ENCODE measurements around the gene ITM2C. TPM values are rescaled to one million over a fixed set of nuclear protein-coding genes. Genes with fewer than 3 reads are reported as not detected.

Gene ITM2C
- total and polyA plus RNA-seq, 2 of the 8 experiments (the other 6 are each of a cell fraction or from before 2014, with no cell fraction given), result 362 to 742 TPM

DNA sequence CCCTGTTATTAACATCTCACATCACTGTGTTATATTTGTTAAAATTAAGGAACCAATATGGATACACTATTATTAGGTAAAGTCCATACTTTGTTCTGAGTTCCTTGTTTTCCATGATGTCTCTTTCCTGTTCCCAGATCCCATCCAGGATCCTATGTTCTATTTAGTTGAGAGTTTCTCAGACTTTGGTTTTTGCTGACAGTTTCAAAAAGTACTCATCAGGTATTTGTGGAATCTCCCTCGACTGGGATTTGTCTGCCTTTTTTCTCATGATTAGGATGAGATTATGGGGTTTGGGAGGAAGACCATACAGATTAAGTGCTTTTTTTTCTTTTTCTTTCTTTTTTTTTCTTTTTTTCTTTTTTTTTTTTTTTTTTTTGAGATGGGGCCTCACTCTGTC, 39.4 kb upstream of the ITM2C start:
- Histone ChIP-seq H3K79me2 (ENCODE audit: control insufficient read depth in 1 of 2, insufficient read depth in 2 of 2, low read length in 2 of 2) (no peaks in the 10 kb centered on the region), H2BK15ac (ENCODE audit: low read length) (no peak overlapping the region), H3K56ac (replicated peaks; ENCODE audit: insufficient read length, low read depth, low read length) (no peak overlapping the region), H3K4me1 (replicated peaks in 1 of 4; ENCODE audit: control insufficient read depth in 3 of 4, insufficient read depth in 4 of 4, low read length in 3 of 4) (peaks cover 0 to 5% (median 2%) of the 10 kb centered on the region in 4 experiments; a peak in 4 of 7 replicates), H3K27ac (ENCODE audit: low read depth, low read length) (no peak overlapping the region), H3K36me3 (ENCODE audit: control insufficient read depth in 2 of 4, insufficient read depth in 4 of 4, low read length in 3 of 4) (no peaks in the 10 kb centered on the region), H4K8ac (ENCODE audit: extremely low read depth, insufficient read depth, low read length) (no peak overlapping the region), H2BK5ac (ENCODE audit: low read depth, low read length) (no peak overlapping the region), H2BK12ac (ENCODE audit: low read depth, low read length) (no peak overlapping the region), H3K79me1 (ENCODE audit: low read depth, low read length) (no peaks in the 10 kb centered on the region), H3K27me3 (replicated peaks in 1 of 4; ENCODE audit: control insufficient read depth in 3 of 4, extremely low read depth in 1 of 4, insufficient read depth in 3 of 4, low read length in 3 of 4) (no peaks in the 10 kb centered on the region; a peak in 2 of 7 replicates), H3K9ac (replicated peaks in 1 of 4; ENCODE audit: extremely low read depth in 1 of 4, low read depth in 3 of 4, low read length in 3 of 4) (no peak overlapping the region), H4K20me1 (replicated peaks in 1 of 2; ENCODE audit: control insufficient read depth in 1 of 2, insufficient read depth in 2 of 2, low read length in 2 of 2) (peaks cover 0 to 1% of the 10 kb centered on the region in 2 experiments), H3K4ac (replicated peaks; ENCODE audit: insufficient read length, low read depth, low read length) (no peak overlapping the region), H2AK5ac (ENCODE audit: low read depth, low read length) (no peak overlapping the region), H4K91ac (replicated peaks; ENCODE audit: insufficient read length, low read length) (no peak overlapping the region), H3K23me2 (ENCODE audit: low read depth, low read length) (no peaks in the 10 kb centered on the region), H4K5ac (ENCODE audit: insufficient read length, low read depth, low read length) (no peak overlapping the region), H2BK120ac (replicated peaks; ENCODE audit: low read depth, low read length) (no peak overlapping the region), H3K14ac (ENCODE audit: insufficient read length) (no peak overlapping the region), H3K18ac (ENCODE audit: extremely low read depth, low read length) (no peak overlapping the region), H3K23ac (ENCODE audit: insufficient read length) (no peak overlapping the region), H3K9me3 (ENCODE audit: insufficient read depth in 2 of 2, low read depth in 1 of 2, low read length in 1 of 2) (no peaks in the 10 kb centered on the region), H2AFZ (ENCODE audit: low read length) (no peak overlapping the region), H2BK20ac (ENCODE audit: low read length) (no peak overlapping the region), H3K4me3 (ENCODE audit: extremely low read depth in 1 of 4, insufficient read depth in 2 of 4, low read depth in 3 of 4, low read length in 4 of 4) (no peak overlapping the region), H3K4me2 (ENCODE audit: insufficient read depth in 1 of 2, low read depth in 2 of 2, low read length in 2 of 2) (no peak overlapping the region)
- ChIA-PET CTCF (ENCODE audit: partially characterized antibody) (interaction anchor here (0.6 to 9.9 kb wide), 6 partner anchors 10 to 162 kb away, joined by 3 to 56 read pairs (median 16); no protein-coding TSS in a partner anchor), POLR2A (ENCODE audit: partially characterized antibody) (no interaction called here)
- TF ChIP-seq HDAC2 (IDR thresholded peaks at IDR 0.05; ENCODE audit: borderline replicate concordance in 1 of 2, low read depth in 2 of 2, low read length in 2 of 2) (no peak), TAF7 (optimal IDR thresholded peaks at IDR 0.05; ENCODE audit: borderline replicate concordance, low read depth, low read length) (no peak), CHD1 (IDR thresholded peaks at IDR 0.05; ENCODE audit: low read depth, low read length) (no peak), EP300 (IDR thresholded peaks at IDR 0.05; ENCODE audit: borderline replicate concordance in 1 of 2, low read depth in 2 of 2, low read length in 2 of 2) (no peak), SAP30 (IDR thresholded peaks at IDR 0.05; ENCODE audit: insufficient read depth, insufficient replicate concordance, low read length) (no peak), BCL11A (IDR thresholded peaks at IDR 0.05; ENCODE audit: low read depth in 2 of 2, low read length in 2 of 2) (no peak), HDAC6 (IDR thresholded peaks at IDR 0.05; ENCODE audit: low read depth, low read length) (no peak), SIN3A (conservative IDR thresholded peaks at IDR 0.05 in 1 of 2, IDR thresholded peaks at IDR 0.05 in 1 of 2; ENCODE audit: low read depth in 1 of 2, low read length in 2 of 2) (no peak), TBP (IDR thresholded peaks at IDR 0.05; ENCODE audit: low read depth, low read length) (no peak), RAD21 (IDR thresholded peaks at IDR 0.05 in 1 of 2, conservative IDR thresholded peaks at IDR 0.05 in 1 of 2; ENCODE audit: low read depth in 2 of 2, low read length in 2 of 2) (no peak), CBX8 (IDR thresholded peaks at IDR 0.05; ENCODE audit: borderline replicate concordance, low read depth, low read length) (no peak)
- TF ChIP-seq, protein P1, sequence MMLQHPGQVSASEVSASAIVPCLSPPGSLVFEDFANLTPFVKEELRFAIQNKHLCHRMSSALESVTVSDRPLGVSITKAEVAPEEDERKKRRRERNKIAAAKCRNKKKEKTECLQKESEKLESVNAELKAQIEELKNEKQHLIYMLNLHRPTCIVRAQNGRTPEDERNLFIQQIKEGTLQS (IDR thresholded peaks at IDR 0.05; ENCODE audit: insufficient read depth, low read depth, low read length), result no peak
- 85% methylated on average over 1 of the region's 1 CpG; no CpG with 5 or more reads in 1 of the 2 experiments for WGBS, 2 experiments (ENCODE audit: extremely low coverage in 1 of 2, insufficient coverage in 1 of 2, insufficient read length in 1 of 2, insufficient replicate concordance in 2 of 2, low coverage in 1 of 2, low lambda C conversion rate in 2 of 2, missing lambda C conversion rate in 1 of 2)
- FAIRE-seq (no peak), DNase-seq (ENCODE audit: low read depth in 1 of 2, low spot score in 2 of 2) (no peak)
